ENCODE measurements around the gene PSMC4.

The PSMC4 gene

GRCh38 chr19:40026597-40026970, 55.6 kb downstream of the PSMC4 start:
- Histone ChIP-seq H2BK15ac (ENCODE audit: low read depth, poor library complexity, severe bottlenecking) (no peak overlapping the region), H3K9ac (ENCODE audit: low read length) (no peak overlapping the region), H3K18ac (ENCODE audit: low read depth in 1 of 2, low read length in 2 of 2) (no peak overlapping the region), H2AFZ (ENCODE audit: low read depth, low read length) (no peak overlapping the region), H3K27me3 (ENCODE audit: control insufficient read depth in 1 of 2, insufficient read depth in 1 of 2, low read length in 2 of 2) (no peaks in the 10 kb centered on the region), H3K23ac (ENCODE audit: low read length in 2 of 2) (no peak overlapping the region), H4K8ac (ENCODE audit: low read length) (no peak overlapping the region), H3K4ac (ENCODE audit: low read depth in 1 of 2, low read length in 2 of 2) (no peak overlapping the region), H3K4me1 (ENCODE audit: control insufficient read depth, insufficient read depth, low read depth, low read length) (no peaks in the 10 kb centered on the region), H3K79me1 (replicated peaks; ENCODE audit: low read length, poor library complexity, severe bottlenecking) (no peaks in the 10 kb centered on the region), H3K36me3 (ENCODE audit: control insufficient read depth in 1 of 2, insufficient read depth in 2 of 2, low read depth in 1 of 2, low read length in 2 of 2) (peaks cover 2 to 3% of the 10 kb centered on the region in 2 experiments), H3K4me2 (ENCODE audit: low read length, poor library complexity, severe bottlenecking) (no peak overlapping the region), H3K27ac (ENCODE audit: low read length, poor library complexity, severe bottlenecking) (no peak overlapping the region), H3K14ac (ENCODE audit: low read length in 2 of 2) (no peak overlapping the region), H4K91ac (ENCODE audit: low read length) (no peak overlapping the region), H2BK120ac (ENCODE audit: low read depth, low read length) (no peak overlapping the region), H3K4me3 (ENCODE audit: insufficient read depth in 1 of 2, low read depth in 1 of 2, low read length in 2 of 2) (peak overlapping the region in 1 of 2 experiments; percentile 30), H2BK12ac (ENCODE audit: low read length in 2 of 2) (no peak overlapping the region), H2BK5ac (ENCODE audit: low read depth, low read length, poor library complexity, severe bottlenecking) (no peak overlapping the region), H3K9me3 (ENCODE audit: control insufficient read depth, low read length) (peaks cover 92% of the 10 kb centered on the region), H2AK5ac (ENCODE audit: low read length, severe bottlenecking) (no peak overlapping the region)
- no peak for DNase-seq
- 97% methylated on average over 5 of the region's 5 CpGs for WGBS
